Effector memory CD8-positive, alpha-beta T cell (primary cell): ENCODE results near the gene UVSSA.
"Not testable (repeated sequence)": the region's sequence is repeated elsewhere in the genome, so short reads cannot be mapped to it uniquely, and the experiment has no call there.

Experiments
- ATAC-seq: fragments of 150-1000 bp; cut with Tn5 transposase; replicated peaks from 2 replicates; pipeline ENCODE4 v1.10.0; 2021; ENCODE audit warnings: mild to moderate bottlenecking, moderate library complexity
- DNase-seq, 3 experiments: peaks; one replicate each; pipeline ENCODE4 v3.0.0; 2021
- H3K27ac Mint-ChIP-seq, 2 donors: one replicate each; pipeline ENCODE4 v1.8.0; 2022; ENCODE audit warnings: mild to moderate bottlenecking in 2 of 2, mixed read lengths in 2 of 2, moderate library complexity in 2 of 2
- H3K27me3 Mint-ChIP-seq, 2 donors: one replicate each; pipeline ENCODE4 v1.8.0; 2022; ENCODE audit warnings: mixed read lengths in 2 of 2
- H3K36me3 Mint-ChIP-seq: one replicate; pipeline ENCODE4 v1.8.0; 2022; ENCODE audit warnings: mild to moderate bottlenecking, moderate library complexity, mixed read lengths; ENCODE audit not compliant: insufficient read depth
- H3K4me1 Mint-ChIP-seq, 2 donors: one replicate each; pipeline ENCODE4 v1.8.0; 2022; ENCODE audit warnings: low read depth in 2 of 2, mixed read lengths in 2 of 2
- H3K4me3 Mint-ChIP-seq, 2 donors: one replicate each; pipeline ENCODE4 v1.8.0; 2022; ENCODE audit warnings: mild to moderate bottlenecking in 2 of 2, mixed read lengths in 2 of 2, moderate library complexity in 2 of 2
- H3K9me3 Mint-ChIP-seq, 2 donors: one replicate each; pipeline ENCODE4 v1.8.0; 2022; ENCODE audit warnings: mixed read lengths in 2 of 2

The UVSSA gene

GRCh38 chr4:1419708-1420107 lies 72.7 kb downstream of the UVSSA start:
- no peaks in the 10 kb centered on the region for H3K36me3 Mint-ChIP-seq
- no peak overlapping the region for H3K4me3 Mint-ChIP-seq
- H3K27ac Mint-ChIP-seq = no peak overlapping the region
- H3K9me3 Mint-ChIP-seq = no peaks in the 10 kb centered on the region
- peaks cover 54 to 74% of the 10 kb centered on the region in 2 donors for H3K27me3 Mint-ChIP-seq
- ATAC-seq (no peak), DNase-seq (no peak)
- H3K4me1 Mint-ChIP-seq = peaks cover 0 to 2% of the 10 kb centered on the region in 2 donors

- peaks cover 56 to 76% of the 10 kb centered on the region in 2 donors for H3K27me3 Mint-ChIP-seq
- DNase-seq (no peak), ATAC-seq (no peak)
Observed at GRCh38 chr4:1421657-1422056, 74.6 kb downstream of the UVSSA start.

GRCh38 chr4:1427010-1427409 lies 80.0 kb downstream of the UVSSA start:
- no peak overlapping the region for H3K4me3 Mint-ChIP-seq
- no peaks in the 10 kb centered on the region for H3K9me3 Mint-ChIP-seq
- H3K36me3 Mint-ChIP-seq = no peaks in the 10 kb centered on the region
- H3K27me3 Mint-ChIP-seq = peaks cover 39 to 45% of the 10 kb centered on the region in 2 donors
- DNase-seq (no peak), ATAC-seq (no peak)
- H3K4me1 Mint-ChIP-seq = no peaks in the 10 kb centered on the region
- no peak overlapping the region for H3K27ac Mint-ChIP-seq

More at GRCh38 chr4:1421657-1422056, 74.6 kb downstream of the UVSSA start:
- Mint-ChIP-seq H3K36me3 (no peaks in the 10 kb centered on the region), H3K27ac (no peak overlapping the region), H3K4me1 (no peaks in the 10 kb centered on the region), H3K9me3 (no peaks in the 10 kb centered on the region), H3K4me3 (no peak overlapping the region)

GRCh38 chr4:1443688-1444172 lies 96.7 kb downstream of the UVSSA start:
- DNase-seq, ATAC-seq, H3K9me3 Mint-ChIP-seq, H3K4me3 Mint-ChIP-seq, H3K4me1 Mint-ChIP-seq, H3K36me3 Mint-ChIP-seq, H3K27ac Mint-ChIP-seq: not testable (repeated sequence)
- H3K27me3 Mint-ChIP-seq = peaks cover 21 to 29% of the 10 kb centered on the region in 2 donors
